Lower leg skin (tissue), 4 donors: ENCODE results near the gene CFAP97D2. TPM values are rescaled to one million over a fixed set of nuclear protein-coding genes. Genes with fewer than 3 reads are reported as not detected.
"Not testable (repeated sequence)": the region's sequence is repeated elsewhere in the genome, so short reads cannot be mapped to it uniquely, and the experiment has no call there.

Experiments
- DNase-seq, 2 donors: peaks; one replicate each; pipeline ENCODE4 v3.0.0-alpha.2; 2019; ENCODE audit warnings: low spot score in 2 of 2
- H3K4me3 ChIP-seq: fragments of 200-600 bp; sonication (generic); 2 replicates; pipeline ENCODE4 v1.5.1; 2017; ENCODE audit warnings: mild to moderate bottlenecking, low read depth; ENCODE audit not compliant: poor library complexity, severe bottlenecking
- CTCF ChIP-seq, 3 donors: fragments of 450-650 bp; IDR thresholded peaks; one replicate each; pipeline ENCODE4 v1.5.1; 2016; ENCODE audit warnings: antibody characterized with exemption in 3 of 3, mild to moderate bottlenecking in 3 of 3, moderate library complexity in 2 of 3
- POLR2A ChIP-seq, 2 donors: fragments of 450-650 bp; IDR thresholded peaks; one replicate each; pipeline ENCODE4 v1.6.1; 2016 to 2017; ENCODE audit warnings: antibody characterized with exemption in 2 of 2, mild to moderate bottlenecking in 1 of 2, moderate library complexity in 1 of 2
- WGBS, 2 donors: methylation state at CpG; one replicate each; pipeline ENCODE4 v1.1.5; 2018; 5-methylcytosine and 5-hydroxymethylcytosine counted together
- intact Hi-C: fragments of 100-400 bp; cut with DNase I; formaldehyde crosslinking; loops from one replicate; pipeline ENCODE4 v1.15.0; 2023; ENCODE audit warnings: low total_unique reads
- total RNA-seq, 4 donors: library from RNA; depleted of rRNA; stranded (reverse); fragments of >200 nt; gene quantifications; one replicate each; pipeline ENCODE4 v1.1.0, GENCODE V29; 2016

CFAP97D2 gene
- total RNA-seq, 4 donors from 2014 or later = not detected

GRCh38 chr13:114248011-114248410 is 69.0 kb downstream of the CFAP97D2 start:
- intact Hi-C loops = no loop called here
- WGBS, 2 donors = 84 to 85% methylated on average over 3 of the region's 3 CpGs
- no peak for DNase-seq
- no peak for TF ChIP-seq CTCF (IDR thresholded peaks at IDR 0.05)
- TF ChIP-seq POLR2A (IDR thresholded peaks at IDR 0.05) = no peak
- H3K4me3 ChIP-seq = no peak overlapping the region

- intact Hi-C loops = no loop called here
- DNase-seq = no peak
- no peak for TF ChIP-seq POLR2A (IDR thresholded peaks at IDR 0.05)
- no peak for TF ChIP-seq CTCF (IDR thresholded peaks at IDR 0.05)
- whole genome bisulfite sequencing, 2 donors = 50 to 66% methylated on average over 7 of the region's 7 CpGs
- no peak overlapping the region for H3K4me3 ChIP-seq
Measured at GRCh38 chr13:114249077-114249476, 70.0 kb downstream of the CFAP97D2 start.

- intact Hi-C loops, H3K4me3 ChIP-seq, DNase-seq: not testable (repeated sequence)
- 88 to 96% methylated on average over 1 of the region's 1 CpG for WGBS, 2 donors
Measured at GRCh38 chr13:114251639-114252440, 72.8 kb downstream of the CFAP97D2 start.

GRCh38 chr13:114256547-114256946 is 77.5 kb downstream of the CFAP97D2 start:
- intact Hi-C loops = no loop called here
- WGBS, 2 donors = 86 to 100% methylated on average over 1 of the region's 1 CpG
- no peak for DNase-seq
- H3K4me3 ChIP-seq = no peak overlapping the region
- TF ChIP-seq CTCF (IDR thresholded peaks at IDR 0.05) = no peak
- TF ChIP-seq POLR2A (IDR thresholded peaks at IDR 0.05) = no peak

- intact Hi-C loops = no loop called here
- TF ChIP-seq POLR2A (IDR thresholded peaks at IDR 0.05) = no peak
- no peak for TF ChIP-seq CTCF (IDR thresholded peaks at IDR 0.05)
- no peak for DNase-seq
- 93 to 94% methylated on average over 4 of the region's 4 CpGs for WGBS, 2 donors
- no peak overlapping the region for H3K4me3 ChIP-seq
Measured at GRCh38 chr13:114257014-114257413, 78.0 kb downstream of the CFAP97D2 start.

GRCh38 chr13:114258589-114258988 is 79.5 kb downstream of the CFAP97D2 start:
- intact Hi-C loops = no loop called here
- H3K4me3 ChIP-seq = no peak overlapping the region
- no peak for DNase-seq
- 91 to 94% methylated on average over 8 of the region's 8 CpGs for WGBS, 2 donors
- TF ChIP-seq CTCF (IDR thresholded peaks at IDR 0.05) (no peak), POLR2A (IDR thresholded peaks at IDR 0.05) (no peak)
